HG03571 (cell line): ENCODE measurements around the gene DCAF5.
"Not testable (repeated sequence)": the region's sequence is repeated elsewhere in the genome, so short reads cannot be mapped to it uniquely, and the experiment has no call there.

Source experiments
- ATAC-seq: cut with Tn5 transposase; IDR thresholded peaks from one replicate; pipeline ENCODE4 v1.9.1; 2021; ENCODE audit not compliant: unreplicated experiment

The DCAF5 gene

GRCh38 chr14:69073429-69073828 is 79.5 kb downstream of the DCAF5 start:
- no peak for ATAC-seq

DNA sequence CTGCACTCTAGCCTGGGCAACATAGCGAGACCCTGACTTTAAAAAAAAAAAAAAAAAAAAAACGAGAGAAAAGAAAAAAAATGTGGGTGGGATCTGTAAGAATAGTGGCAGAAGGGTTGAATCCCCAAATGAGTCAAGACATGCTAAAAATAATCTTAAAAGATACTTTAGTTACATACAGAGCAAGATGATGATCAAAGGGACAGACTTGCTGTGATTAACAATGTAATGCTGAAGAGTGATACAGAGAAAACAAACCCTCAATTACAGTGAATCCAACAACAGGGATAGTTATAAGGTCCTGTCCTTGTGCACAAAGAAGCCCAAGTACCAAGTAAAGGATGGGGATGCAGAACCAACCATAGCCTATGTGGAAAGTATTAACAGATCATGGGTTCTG is 80.3 kb downstream of the DCAF5 start:
- no peak for ATAC-seq

DNA sequence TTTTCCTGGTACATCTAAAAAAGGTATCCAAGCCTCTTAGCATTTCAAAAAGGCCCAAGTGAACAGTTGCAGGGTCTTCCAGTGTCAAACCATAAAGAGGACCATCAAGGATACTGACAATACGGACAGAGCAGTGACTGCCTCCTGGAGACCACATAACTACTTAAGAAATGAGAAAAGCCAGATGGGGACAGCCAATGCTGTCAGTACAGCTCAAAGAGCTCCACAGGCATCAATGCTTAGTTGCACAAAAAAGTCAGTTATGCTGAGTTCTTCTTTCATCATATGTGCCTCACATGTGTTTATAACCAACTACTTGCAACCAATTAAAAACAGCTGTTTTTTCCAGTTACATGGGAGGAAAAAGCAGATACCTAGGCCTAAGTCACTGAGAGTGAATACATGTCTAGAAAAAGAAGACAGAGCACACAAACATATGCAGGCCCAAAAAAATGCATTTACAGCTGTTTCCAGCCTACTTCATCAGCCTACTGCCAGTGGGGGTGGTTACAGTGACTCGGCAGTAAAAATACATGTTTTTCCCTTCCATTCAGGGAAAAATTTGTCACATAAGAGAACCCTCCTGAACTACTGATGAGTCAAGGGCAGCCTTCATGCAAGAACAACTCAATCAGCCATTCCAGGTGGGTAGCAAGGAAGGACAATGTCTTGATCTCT is 84.0 kb downstream of the DCAF5 start:
- ATAC-seq, result no peak

DNA sequence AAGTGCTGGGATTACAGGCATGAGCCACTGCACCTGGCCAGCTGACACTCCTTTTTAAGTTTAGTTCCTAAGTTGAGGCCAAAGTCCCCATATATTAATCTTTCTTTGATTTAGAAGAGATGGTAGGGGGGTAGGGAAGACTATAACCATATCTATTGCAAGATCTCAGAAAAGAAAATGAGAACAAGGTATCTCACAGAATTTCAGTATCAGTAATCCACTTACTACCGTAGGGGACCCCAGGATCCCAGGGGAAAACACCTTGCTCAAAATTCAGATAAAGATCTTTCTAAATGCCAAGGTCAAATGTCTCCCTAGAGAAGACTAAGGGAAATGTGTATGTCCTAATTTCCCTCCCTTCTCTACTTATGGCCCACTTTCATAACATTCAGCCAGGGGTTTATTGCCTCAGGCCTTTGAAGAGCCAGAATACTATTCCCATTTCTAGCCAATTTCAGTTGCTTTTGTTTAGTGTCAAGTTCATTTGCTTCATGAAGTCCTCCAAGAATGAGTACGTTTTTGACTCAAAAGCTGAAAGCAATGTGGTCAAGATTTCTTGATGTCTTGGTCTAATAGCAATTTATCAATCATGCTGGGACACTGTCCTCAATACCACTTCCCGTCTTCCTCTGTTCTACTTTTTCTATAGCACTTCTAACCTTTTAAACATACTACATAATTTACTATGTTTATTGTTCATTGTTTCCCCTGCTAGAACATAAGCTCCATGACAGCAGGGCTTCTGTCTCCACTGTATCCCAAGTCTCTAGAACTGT is 86.3 kb downstream of the DCAF5 start:
- no peak for ATAC-seq

GRCh38 chr14:69065934-69066333 is 87.0 kb downstream of the DCAF5 start:
- ATAC-seq, result not testable (repeated sequence)

GRCh38 chr14:69064596-69064995 is 88.3 kb downstream of the DCAF5 start:
- no peak for ATAC-seq

DNA sequence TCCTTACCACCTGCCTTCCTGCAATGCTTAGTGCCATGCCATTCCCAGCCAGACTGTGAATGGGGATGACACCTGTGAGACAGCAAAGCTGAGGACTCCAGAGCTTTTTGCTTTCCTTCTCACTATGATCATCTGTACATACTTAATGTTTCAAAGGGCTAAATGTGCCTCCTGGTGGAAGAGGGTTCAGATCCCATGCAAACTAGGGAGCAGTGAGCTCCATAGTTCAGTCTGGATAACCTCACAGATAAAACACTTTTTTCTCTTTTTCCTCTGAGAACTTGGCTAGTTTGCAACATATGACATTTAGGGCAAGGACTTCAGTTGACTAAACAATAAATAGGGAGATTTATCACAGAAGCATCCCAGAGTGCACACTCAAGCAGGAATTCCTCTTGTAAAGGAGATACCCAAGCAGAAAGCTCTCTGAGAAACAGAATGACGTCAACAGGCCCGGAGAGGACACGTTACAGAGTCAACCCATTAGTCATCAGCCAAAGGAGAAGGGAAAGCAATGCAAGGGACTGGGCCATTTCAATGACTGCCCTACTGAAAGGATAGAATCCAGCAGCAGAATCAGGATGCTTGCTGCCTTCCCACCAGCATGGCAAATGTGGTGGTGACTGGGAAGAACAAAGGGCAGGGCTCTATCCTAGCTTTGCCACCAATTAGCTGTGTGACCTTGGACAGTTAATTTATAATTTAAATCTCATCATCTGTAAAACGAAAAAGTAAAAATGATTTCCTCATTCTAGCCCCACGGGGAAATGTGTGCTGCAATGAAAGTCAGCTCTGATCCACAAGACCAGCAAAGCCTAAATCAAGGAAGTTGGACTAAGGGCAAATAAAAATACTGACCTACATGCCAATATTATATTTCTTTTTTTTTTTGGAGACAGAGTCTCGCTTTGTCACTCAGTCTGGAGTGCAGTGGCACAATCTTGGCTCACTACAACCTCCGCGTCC is 93.0 kb downstream of the DCAF5 start:
- ATAC-seq, result no peak

GRCh38 chr14:69055999-69056788 is 96.7 kb downstream of the DCAF5 start:
- no peak for ATAC-seq

GRCh38 chr14:69055125-69055524 is 97.8 kb downstream of the DCAF5 start:
- ATAC-seq, result no peak

- ATAC-seq, result no peak
Measured at GRCh38 chr14:69054030-69054429, 98.9 kb downstream of the DCAF5 start.

GRCh38 chr14:69052181-69052601 is 100.7 kb downstream of the DCAF5 start:
- no peak for ATAC-seq

DNA sequence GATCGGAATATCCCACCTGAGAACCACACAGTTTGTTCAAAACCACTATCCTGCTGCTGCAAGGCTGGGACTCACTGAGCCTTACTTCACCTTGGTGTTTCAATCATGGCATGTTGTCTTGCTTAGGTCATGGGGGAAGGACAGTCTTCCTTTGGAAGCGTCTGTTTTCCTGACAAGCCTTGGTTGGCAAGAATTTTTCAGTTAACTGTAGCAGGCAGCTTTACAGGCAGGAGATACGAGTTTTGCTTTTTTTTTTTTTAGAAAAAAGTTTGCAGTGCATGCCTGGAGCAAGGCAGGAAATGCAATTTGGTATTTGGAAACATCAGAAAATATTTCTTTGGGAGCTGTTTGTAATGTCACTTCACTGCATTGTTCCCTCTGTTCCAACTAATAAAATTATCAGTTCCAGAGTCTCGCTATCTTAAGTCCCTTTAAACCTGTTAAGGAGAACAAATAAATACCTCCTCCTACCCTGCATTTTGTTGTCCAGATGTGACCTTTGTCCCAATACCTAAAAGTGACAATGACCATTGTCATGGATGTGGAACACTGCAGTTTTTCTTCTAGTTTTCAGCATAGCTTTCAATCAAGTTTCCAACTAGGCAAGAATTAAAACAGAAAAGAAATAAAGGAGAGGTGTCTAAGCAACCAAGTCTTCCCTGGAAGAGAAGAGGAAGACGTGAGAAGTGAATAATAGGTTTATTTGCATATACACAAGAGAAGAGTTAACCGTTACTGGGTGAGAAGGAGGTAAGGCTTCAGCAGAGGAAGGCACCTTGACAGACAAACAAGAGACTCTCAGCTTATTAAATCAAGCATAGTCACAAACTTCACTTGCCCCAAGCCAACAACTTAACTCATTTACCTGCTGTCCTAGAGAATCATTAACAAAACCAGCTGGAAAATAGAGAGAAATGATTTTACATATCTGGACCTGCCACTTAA is 102.4 kb downstream of the DCAF5 start:
- no peak for ATAC-seq

GRCh38 chr14:69049675-69050074 is 103.2 kb downstream of the DCAF5 start:
- no peak for ATAC-seq

GRCh38 chr14:69048456-69048855 is 104.5 kb downstream of the DCAF5 start:
- ATAC-seq, result no peak

DNA sequence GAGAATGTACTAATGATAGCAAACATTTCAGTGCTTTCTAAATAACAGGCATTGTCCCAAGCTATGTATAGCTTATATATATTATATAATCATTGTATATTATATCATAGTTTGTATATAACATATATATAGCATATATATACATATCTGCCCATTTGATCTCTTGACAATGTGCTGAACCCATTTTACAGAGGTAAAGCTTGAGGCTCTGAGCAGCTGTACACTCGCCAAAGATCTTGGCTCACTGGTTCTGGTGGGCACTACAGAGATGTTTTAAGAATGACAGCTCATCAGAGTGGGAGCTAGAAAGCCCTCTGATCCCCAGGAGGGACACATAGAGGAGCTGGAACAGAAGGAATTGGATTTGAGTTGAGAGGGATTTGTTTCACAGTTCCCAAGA is 105.7 kb downstream of the DCAF5 start:
- no peak for ATAC-seq

DNA sequence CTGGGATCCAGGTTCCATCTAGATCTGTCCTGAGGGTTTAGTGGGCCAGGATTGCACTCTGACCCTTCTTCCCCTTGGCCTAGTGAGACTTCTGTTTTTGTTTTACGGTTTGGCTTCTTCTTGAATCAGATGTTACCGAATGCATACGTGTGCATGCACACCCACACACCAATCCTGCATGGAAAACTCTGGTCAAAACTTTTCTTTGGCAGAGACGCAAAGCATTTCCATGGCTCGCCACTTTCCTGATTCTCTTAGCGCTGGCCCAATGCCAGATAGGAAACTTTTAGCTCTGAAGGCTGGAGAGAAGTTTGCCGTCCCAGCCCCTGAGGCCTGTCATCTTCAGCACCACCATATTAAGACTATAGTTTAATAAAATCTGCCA is 106.5 kb downstream of the DCAF5 start:
- ATAC-seq, result no peak

- no peak for ATAC-seq
Measured at GRCh38 chr14:69045857-69046475, 107.0 kb downstream of the DCAF5 start.

DNA sequence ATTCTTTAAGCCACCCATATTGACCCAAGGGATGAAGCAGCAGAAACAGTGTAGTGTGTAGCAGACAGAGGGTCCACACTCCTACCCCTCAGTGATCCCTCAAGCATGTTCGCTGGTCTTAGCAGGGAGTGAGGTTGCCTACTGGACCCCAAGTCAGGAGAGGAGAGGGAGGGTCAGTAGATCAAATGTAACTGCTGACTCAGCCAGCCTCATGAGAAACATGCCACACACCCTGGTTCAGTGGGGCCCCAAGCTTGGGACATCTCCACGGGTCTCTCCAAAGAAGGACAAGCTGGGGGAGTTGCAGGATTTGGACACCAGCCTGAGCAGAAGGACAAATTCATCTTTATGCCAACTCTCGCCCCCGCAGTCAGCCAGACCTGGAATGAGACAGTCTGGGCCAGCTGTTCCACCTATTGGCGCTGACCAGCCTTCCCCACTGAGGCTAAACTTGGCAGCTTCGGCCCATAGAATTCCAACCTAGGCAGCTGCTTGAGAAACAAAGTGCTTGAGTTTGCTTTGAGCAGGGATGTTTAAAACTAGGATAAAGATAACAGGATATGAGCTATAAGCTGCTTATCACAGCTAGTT is 107.9 kb downstream of the DCAF5 start:
- no peak for ATAC-seq

DNA sequence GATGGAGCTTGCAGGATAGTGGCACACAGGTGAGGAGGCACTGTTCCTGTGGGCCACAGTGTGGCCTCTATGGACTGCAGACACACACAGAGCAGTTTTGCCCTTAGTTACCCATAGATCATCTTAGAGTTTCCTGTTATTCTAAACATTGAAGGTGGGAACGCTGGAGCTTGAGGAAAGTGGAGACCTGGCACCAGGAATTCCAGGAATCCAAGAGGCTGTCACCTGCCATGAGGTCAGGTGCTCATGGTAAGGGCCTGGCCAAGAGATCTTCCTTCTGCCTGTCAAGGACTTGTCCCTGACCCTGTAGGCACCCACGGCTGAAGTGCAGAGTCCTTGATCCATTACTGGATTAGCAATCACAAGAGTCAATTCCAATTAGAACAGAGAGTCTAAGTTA is 108.6 kb downstream of the DCAF5 start:
- ATAC-seq, result no peak
